Heart left ventricle (tissue), 16 donors: ENCODE results near the gene BATF. TPM values are rescaled to one million over a fixed set of nuclear protein-coding genes. Genes with fewer than 3 reads are reported as not detected.
A peak's percentile ranks its signal among the peaks of the same experiment; 100 is the strongest.

Experiments
- ATAC-seq, 4 donors: fragments of 200-7000 bp; cut with Tn5 transposase; one replicate each; pipeline ENCODE4 v1.9.1; 2020 to 2022; ENCODE audit warnings: moderate library complexity in 4 of 4, mild to moderate bottlenecking in 3 of 4, moderate number of reproducible peaks in 1 of 4
- DNase-seq, 5 donors: peaks; one replicate each; pipeline ENCODE4 v3.0.0-alpha.2; 2020
- H3K27ac ChIP-seq, 12 donors: fragments of 200-600 bp; sonication (generic) in 4 of 12; one replicate each; pipeline versions ENCODE4 v1.5.0 to v1.8.0; 2016 to 2022; ENCODE audit warnings: mild to moderate bottlenecking in 2 of 12
- H3K27me3 ChIP-seq, 9 donors: fragments of 200-600 bp; sonication (generic) in 2 of 9; one replicate each; pipeline versions ENCODE4 v1.5.1 to v1.8.0; 2016 to 2022; ENCODE audit warnings: mild to moderate bottlenecking in 3 of 9
- H3K36me3 ChIP-seq, 9 donors: fragments of 200-600 bp; sonication (generic) in 2 of 9; one replicate each; pipeline versions ENCODE4 v1.5.0 to v1.8.0; 2018 to 2022; ENCODE audit warnings: mild to moderate bottlenecking in 2 of 9
- H3K4me1 ChIP-seq, 12 donors: fragments of 200-600 bp; sonication (generic) in 4 of 12; one replicate each; pipeline versions ENCODE4 v1.5.0 to v1.8.0; 2016 to 2022; ENCODE audit warnings: mild to moderate bottlenecking in 3 of 12
- H3K4me3 ChIP-seq, 12 donors: fragments of 200-600 bp; sonication (generic) in 4 of 12; one replicate each; pipeline versions ENCODE4 v1.5.0 to v1.8.0; 2017 to 2022; ENCODE audit warnings: mild to moderate bottlenecking in 9 of 12, moderate library complexity in 4 of 12
- H3K9me3 ChIP-seq, 12 donors: fragments of 200-600 bp; sonication (generic) in 4 of 12; one replicate each; pipeline versions ENCODE4 v1.5.0 to v1.8.0; 2016 to 2022; ENCODE audit warnings: mild to moderate bottlenecking in 1 of 12
- CTCF ChIP-seq, 12 donors: fragments of 200-600 bp; sonication (generic) in 4 of 12; IDR thresholded peaks; one replicate each; pipeline versions ENCODE4 v1.5.0 to v1.8.0; 2018 to 2022; ENCODE audit warnings: antibody characterized with exemption in 12 of 12, mild to moderate bottlenecking in 5 of 12
- POLR2A ChIP-seq, 2 donors: fragments of 450-650 bp; IDR thresholded peaks; one replicate each; pipeline ENCODE4 v1.6.1; 2017; ENCODE audit warnings: antibody characterized with exemption in 2 of 2, mild to moderate bottlenecking in 2 of 2, moderate library complexity in 2 of 2
- WGBS, 4 donors: extraction: QIAGEN DNeasy Blood & Tissue Kit in 2 of 4; methylation state at CpG; one replicate each; pipeline versions ENCODE4 v1.1.5 to v1.1.7; 2013 to 2018; 5-methylcytosine and 5-hydroxymethylcytosine counted together
- intact Hi-C, 10 donors: fragments of 100-400 bp; cut with DNase I; formaldehyde crosslinking; loops; one replicate each; pipeline versions ENCODE4 v1.11.1 to v1.14.2; 2022
- polyA plus RNA-seq, 2 donors: library from polyadenylated mRNA; stranded (reverse); fragments of 200-250 nt; gene quantifications; one replicate each; pipeline ENCODE4 v1.2.3, GENCODE V29; 2013
- total RNA-seq, 9 donors: library from RNA; depleted of rRNA in 2 of 9; stranded (reverse); fragments of >200 nt in 2 of 9; fragmentation: NEBNext Ultra II Directional in 3 of 9; extraction: Animal tissue kit (Norgen Biotek cat#: 25700) in 3 of 9; gene quantifications; one replicate each; pipeline versions ENCODE4 v1.1.0 to v1.2.4, GENCODE V29; 2016 to 2023
- donor health status: ischemic (EF 13 %, LVEDD 7.1; RV severe dilation, severe dysfunction).
- donor health status: healthy with polysubstance abuse.
- donor health status: DM: no; HTN: yes; CAD: no.
- donor health status: DM: no; HTN: no; CAD: no.
- donor health status: ischemic (EF 25% LVEDD 6.9; RV normal size, moderate dysfunction).
- donor health status: ischemic (EF 25% LVEDD 5.7; RV mildly dilated, moderate dysfunction).
- donor health status: healthy.
- donor health status: DM: yes; HTN: yes; CAD: no.
- donor health status: ischemic (EF 35%, LVEDD 5.7; RV mildly dilated, moderate dysfunction).
- donor health status: nonischemic (EF 11% LVEDD 7.7; RV severe dilation, severe dysfunction).
- donor health status: DM: yes; HTN: yes; CAD: no.
- donor health status: PGD.
- donor health status: ischemic (EF 29% LVEDD 5.4; RV normal size, mild dysfunction).
- donor health status: nonischemic (EF 23%, LVEDD 6.1; RV moderate dilation, normal function).

Gene BATF
- total and polyA plus RNA-seq, 11 donors: 0.40 to 8.3 (median 1.0) TPM; not detected in 1

- peaks cover 0 to 44% (median 1%) of the 10 kb centered on the region in 12 donors for H3K4me1 ChIP-seq
- DNase-seq: no peak
- H3K27me3 ChIP-seq: peaks cover 0 to 9% (median 0%) of the 10 kb centered on the region in 9 donors
- H3K4me3 ChIP-seq: no peak overlapping the region
- 90 to 94% (median 91%) methylated on average over 11 of the region's 11 CpGs for WGBS, 4 donors
- ATAC-seq: no peak
- H3K27ac ChIP-seq: no peak overlapping the region
- no peaks in the 10 kb centered on the region for H3K36me3 ChIP-seq
- TF ChIP-seq CTCF (IDR thresholded peaks at IDR 0.05): no peak
- intact Hi-C loops: no loop called here
- H3K9me3 ChIP-seq: no peaks in the 10 kb centered on the region
Measured at GRCh38 chr14:75519826-75520728, 2.2 kb upstream of the BATF start.

- H3K4me1 ChIP-seq: peaks cover 0 to 43% (median 0%) of the 10 kb centered on the region in 12 donors
- TF ChIP-seq POLR2A (IDR thresholded peaks at IDR 0.05) (no peak), CTCF (IDR thresholded peaks at IDR 0.05) (no peak)
- intact Hi-C loops: no loop called here
- no peaks in the 10 kb centered on the region for H3K9me3 ChIP-seq
- no peak for DNase-seq
- ATAC-seq: no peak
- H3K27me3 ChIP-seq: peaks cover 0 to 9% (median 0%) of the 10 kb centered on the region in 9 donors
- no peak overlapping the region for H3K4me3 ChIP-seq
- 86 to 98% (median 94%) methylated on average over 3 of the region's 3 CpGs for WGBS, 4 donors
- H3K27ac ChIP-seq: peak overlapping the region in 1 of 12 donors; percentile 90
- H3K36me3 ChIP-seq: peaks cover 0 to 4% (median 0%) of the 10 kb centered on the region in 9 donors
Measured at GRCh38 chr14:75520852-75521251, 1.4 kb upstream of the BATF start.

GRCh38 chr14:75521415-75522199 lies 662 bp upstream of the BATF start:
- intact Hi-C loops: no loop called here
- H3K9me3 ChIP-seq: no peaks in the 10 kb centered on the region
- 68 to 70% (median 70%) methylated on average over 11 of the region's 11 CpGs for WGBS, 4 donors
- DNase-seq (no peak), ATAC-seq (no peak)
- H3K4me1 ChIP-seq: peaks cover 0 to 47% (median 0%) of the 10 kb centered on the region in 12 donors
- TF ChIP-seq POLR2A (IDR thresholded peaks at IDR 0.05): no peak
- no peak for TF ChIP-seq CTCF (IDR thresholded peaks at IDR 0.05)
- peaks cover 0 to 9% (median 0%) of the 10 kb centered on the region in 9 donors for H3K27me3 ChIP-seq
- H3K27ac ChIP-seq: peak overlapping the region in 2 of 12 donors; percentile 42 to 90
- peak overlapping the region in 2 of 12 donors; percentile 46 to 65 for H3K4me3 ChIP-seq
- H3K36me3 ChIP-seq: peaks cover 0 to 11% (median 0%) of the 10 kb centered on the region in 9 donors

- 61 to 81% (median 65%) methylated on average over 1 of the region's 1 CpG for WGBS, 4 donors
- peak overlapping the region in 9 of 12 donors; percentile 6 to 65 (median 37) for H3K4me3 ChIP-seq
- TF ChIP-seq POLR2A (IDR thresholded peaks at IDR 0.05): no peak
- no peak for TF ChIP-seq CTCF (IDR thresholded peaks at IDR 0.05)
- peaks cover 0 to 9% (median 0%) of the 10 kb centered on the region in 9 donors for H3K27me3 ChIP-seq
- peaks cover 0 to 55% (median 0%) of the 10 kb centered on the region in 12 donors for H3K4me1 ChIP-seq
- intact Hi-C loops: no loop called here
- H3K36me3 ChIP-seq: peaks cover 0 to 18% (median 0%) of the 10 kb centered on the region in 9 donors
- DNase-seq (no peak), ATAC-seq (no peak)
- no peaks in the 10 kb centered on the region for H3K9me3 ChIP-seq
- peak overlapping the region in 1 of 12 donors; percentile 90 for H3K27ac ChIP-seq
Measured at GRCh38 chr14:75522983-75523318, 682 bp downstream of the BATF start.
